Prostate gland (tissue), 2 donors: ENCODE measurements around the gene RFTN1. TPM values are rescaled to one million over a fixed set of nuclear protein-coding genes. Genes with fewer than 3 reads are reported as not detected.
A peak's percentile ranks its signal among the peaks of the same experiment; 100 is the strongest.

ENCODE experiments used
- DNase-seq: peaks from one replicate; pipeline ENCODE4 v3.0.0-alpha.2; 2019; ENCODE audit warnings: low spot score
- H3K27ac ChIP-seq, 2 donors: fragments of 200-600 bp; sonication (generic); 2 replicates each; pipeline ENCODE4 v1.5.1; 2017 to 2019
- H3K27me3 ChIP-seq: fragments of 200-600 bp; sonication (generic); replicated peaks from 2 replicates; pipeline ENCODE4 v1.5.1; 2019; ENCODE audit not compliant: insufficient read depth
- H3K36me3 ChIP-seq, 2 donors: fragments of 200-600 bp; sonication (generic); 1 replicate in 1 of 2; 2 replicates in 1 of 2; pipeline versions ENCODE4 v1.5.1 to v1.8.1; 2017 to 2019
- H3K4me1 ChIP-seq: fragments of 200-600 bp; sonication (generic); replicated peaks from 2 replicates; pipeline ENCODE4 v1.5.1; 2019
- H3K4me3 ChIP-seq, 2 donors: fragments of 200-600 bp; sonication (generic); 2 replicates each; pipeline ENCODE4 v1.5.1; 2017 to 2019
- H3K9me3 ChIP-seq: fragments of 200-600 bp; sonication (generic); 2 replicates; pipeline ENCODE4 v1.5.1; 2017
- CTCF ChIP-seq, 4 experiments: fragments of 200-600 bp in 2 of 4; fragments of 450-650 bp in 2 of 4; sonication (generic) in 2 of 4; IDR thresholded peaks; 1 replicate in 3 of 4; 2 replicates in 1 of 4; pipeline ENCODE4 v1.5.1; 2016 to 2019; ENCODE audit warnings: antibody characterized with exemption in 4 of 4, mild to moderate bottlenecking in 2 of 4, moderate library complexity in 2 of 4
- POLR2A ChIP-seq: fragments of 450-650 bp; IDR thresholded peaks from one replicate; pipeline ENCODE4 v1.6.1; 2016; ENCODE audit warnings: antibody characterized with exemption, mild to moderate bottlenecking
- POLR2AphosphoS5 ChIP-seq: sonication (generic); formaldehyde crosslinking; IDR thresholded peaks from one replicate; pipeline ENCODE4 v1.6.1; 2017; ENCODE audit warnings: antibody characterized with exemption
- WGBS: methylation state at CpG from one replicate; pipeline ENCODE4 v1.1.5; 2018; 5-methylcytosine and 5-hydroxymethylcytosine counted together
- intact Hi-C: fragments of 100-400 bp; cut with DNase I; formaldehyde crosslinking; loops from one replicate; pipeline ENCODE4 v1.14.2; 2022
- total RNA-seq, 2 donors: library from RNA; depleted of rRNA; stranded (reverse); fragments of >200 nt; gene quantifications; one replicate each; pipeline ENCODE4 v1.1.0, GENCODE V29; 2016

Gene RFTN1
- total RNA-seq, 2 donors from 2014 or later = 7.4 to 16.1 TPM

- Histone ChIP-seq H3K36me3 (no peaks in the 10 kb centered on the region), H3K27me3 (no peaks in the 10 kb centered on the region), H3K9me3 (no peaks in the 10 kb centered on the region), H3K27ac (no peak overlapping the region), H3K4me1 (no peaks in the 10 kb centered on the region), H3K4me3 (no peak overlapping the region)
- WGBS = 70% methylated on average over 2 of the region's 2 CpGs
- intact Hi-C loops = no loop called here
- TF ChIP-seq CTCF (IDR thresholded peaks at IDR 0.05) (no peak), POLR2A (no peak), POLR2AphosphoS5 (no peak)
- no peak for DNase-seq
Measured at GRCh38 chr3:16390581-16390980, 122.9 kb downstream of the RFTN1 start.

- 24% methylated on average over 3 of the region's 3 CpGs for WGBS
- intact Hi-C loops = no loop called here
- peak overlapping the region in 1 of 2 donors; percentile 14 for H3K27ac ChIP-seq
Measured at GRCh38 chr3:16388850-16389441, 124.6 kb downstream of the RFTN1 start.

GRCh38 chr3:16386561-16386960 lies 126.9 kb downstream of the RFTN1 start:
- intact Hi-C loops = no loop called here
- 74% methylated on average over 4 of the region's 4 CpGs for WGBS
- TF ChIP-seq POLR2A (no peak), POLR2AphosphoS5 (no peak), CTCF (IDR thresholded peaks at IDR 0.05) (no peak)
- H3K4me1 ChIP-seq = no peaks in the 10 kb centered on the region
- DNase-seq = no peak
- no peaks in the 10 kb centered on the region for H3K9me3 ChIP-seq
- H3K27ac ChIP-seq = no peak overlapping the region
- no peaks in the 10 kb centered on the region for H3K27me3 ChIP-seq
- H3K4me3 ChIP-seq = no peak overlapping the region
- H3K36me3 ChIP-seq = no peaks in the 10 kb centered on the region

More at GRCh38 chr3:16388850-16389441, 124.6 kb downstream of the RFTN1 start:
- Histone ChIP-seq H3K4me3 (no peak overlapping the region), H3K4me1 (no peaks in the 10 kb centered on the region), H3K27me3 (no peaks in the 10 kb centered on the region), H3K36me3 (no peaks in the 10 kb centered on the region), H3K9me3 (no peaks in the 10 kb centered on the region)
- TF ChIP-seq CTCF (IDR thresholded peaks at IDR 0.05) = no peak
- TF ChIP-seq POLR2AphosphoS5 = no peak
- TF ChIP-seq POLR2A = no peak
- DNase-seq = no peak

GRCh38 chr3:16385151-16385550 lies 128.3 kb downstream of the RFTN1 start:
- no peaks in the 10 kb centered on the region for H3K9me3 ChIP-seq
- intact Hi-C loops = no loop called here
- H3K4me1 ChIP-seq = no peaks in the 10 kb centered on the region
- H3K27ac ChIP-seq = no peak overlapping the region
- 62% methylated on average over 5 of the region's 5 CpGs for WGBS
- H3K36me3 ChIP-seq = no peaks in the 10 kb centered on the region
- no peaks in the 10 kb centered on the region for H3K27me3 ChIP-seq
- DNase-seq = no peak
- TF ChIP-seq CTCF (IDR thresholded peaks at IDR 0.05) (no peak), POLR2AphosphoS5 (no peak), POLR2A (no peak)
- H3K4me3 ChIP-seq = no peak overlapping the region

GRCh38 chr3:16383864-16384263 lies 129.6 kb downstream of the RFTN1 start:
- H3K27me3 ChIP-seq = no peaks in the 10 kb centered on the region
- TF ChIP-seq POLR2AphosphoS5 (no peak), POLR2A (no peak), CTCF (IDR thresholded peaks at IDR 0.05) (no peak)
- H3K36me3 ChIP-seq = no peaks in the 10 kb centered on the region
- 96% methylated on average over 1 of the region's 1 CpG for WGBS
- intact Hi-C loops = no loop called here
- H3K9me3 ChIP-seq = no peaks in the 10 kb centered on the region
- H3K27ac ChIP-seq = no peak overlapping the region
- H3K4me3 ChIP-seq = no peak overlapping the region
- DNase-seq = no peak
- H3K4me1 ChIP-seq = no peaks in the 10 kb centered on the region
